ENCODE results near the gene CCDC7.

GRCh38 chr10:32909456-32909855, 463.5 kb downstream of the CCDC7 start:
- TF ChIP-seq CTCF (conservative IDR thresholded peaks at IDR 0.05; ENCODE audit: low read length), result no peak
- no peak for TF ChIP-seq EZH2phosphoT487 (IDR thresholded peaks at IDR 0.05; ENCODE audit: borderline replicate concordance, low read depth, low read length)
